Measurements from ENCODE around the gene HVCN1. TPM values are rescaled to one million over a fixed set of nuclear protein-coding genes. Genes with fewer than 3 reads are reported as not detected.

The HVCN1 gene
- polyA plus RNA-seq, 2 of the 4 experiments (the other 2 are of a cell fraction): 0.34 to 1.1 TPM

- Histone ChIP-seq H3K27ac (no peak overlapping the region), H3K4me1 (no peaks in the 10 kb centered on the region), H3K4me3 (no peak overlapping the region), H3K9me3 (no peaks in the 10 kb centered on the region), H3K4me2 (no peak overlapping the region)
- TF ChIP-seq ESRRA (IDR thresholded peaks at IDR 0.05; ENCODE audit: borderline replicate concordance, low read length) (no peak), JUN (IDR thresholded peaks at IDR 0.05) (no peak), TFCP2L1 (CRISPR knock-in tag; IDR thresholded peaks at IDR 0.05) (no peak), HES2 (IDR thresholded peaks at IDR 0.05) (no peak), MYC (IDR thresholded peaks at IDR 0.05; ENCODE audit: borderline replicate concordance, low read length) (no peak), HEYL (CRISPR knock-in tag; IDR thresholded peaks at IDR 0.05) (no peak)
- no peak for ATAC-seq
- WGBS (ENCODE audit: missing lambda C conversion rate): 94% methylated on average over 7 of the region's 7 CpGs
- ChIA-PET POLR2A (no interaction called here), CTCF (interaction anchor here (1.4 kb wide), 1 partner anchor 16 kb away, joined by 3 read pairs; no protein-coding TSS in a partner anchor)
- no peak for DNase-seq (ENCODE audit: low read depth in 1 of 2, low spot score in 1 of 2)
- FAIRE-seq: no peak
Measured at GRCh38 chr12:110647631-110648040, 41.3 kb downstream of the HVCN1 start.

GRCh38 chr12:110641521-110641920 lies 47.4 kb downstream of the HVCN1 start:
- DNase-seq (ENCODE audit: low read depth in 1 of 2, low spot score in 1 of 2) (no peak), FAIRE-seq (no peak), ATAC-seq (no peak)
- 89% methylated on average over 7 of the region's 7 CpGs for WGBS (ENCODE audit: missing lambda C conversion rate)
- Histone ChIP-seq H3K4me2 (no peak overlapping the region), H3K9me3 (no peaks in the 10 kb centered on the region), H3K4me1 (peaks cover 8% of the 10 kb centered on the region; the same call in 1 of the 3 replicates), H3K4me3 (no peak overlapping the region), H3K27ac (no peak overlapping the region)
- TF ChIP-seq ZNF302 (CRISPR knock-in tag; IDR thresholded peaks at IDR 0.05) (no peak), RCOR1 (IDR thresholded peaks at IDR 0.05; ENCODE audit: low read depth, low read length) (no peak), PBX3 (IDR thresholded peaks at IDR 0.05) (no peak), ZSCAN20 (CRISPR knock-in tag; IDR thresholded peaks at IDR 0.05) (no peak), NPAS2 (CRISPR knock-in tag; IDR thresholded peaks at IDR 0.05; ENCODE audit: borderline replicate concordance) (no peak), MAFK (IDR thresholded peaks at IDR 0.05; ENCODE audit: partially characterized antibody) (no peak), CBX2 (IDR thresholded peaks at IDR 0.05; ENCODE audit: borderline replicate concordance, low read depth) (no peak), POLR2A (IDR thresholded peaks at IDR 0.05; ENCODE audit: low read length) (no peak), EHF (CRISPR knock-in tag; IDR thresholded peaks at IDR 0.05) (no peak), KDM5A (IDR thresholded peaks at IDR 0.05) (no peak), USF2 (IDR thresholded peaks at IDR 0.05) (no peak), FOXS1 (CRISPR knock-in tag; IDR thresholded peaks at IDR 0.05) (no peak), ELK1 (IDR thresholded peaks at IDR 0.05; ENCODE audit: low read depth, low read length) (no peak), ATOH8 (CRISPR knock-in tag; IDR thresholded peaks at IDR 0.05; ENCODE audit: low read depth) (no peak), HOXA7 (CRISPR knock-in tag; IDR thresholded peaks at IDR 0.05) (no peak), EP300 (IDR thresholded peaks at IDR 0.05) (no peak), HMGXB4 (CRISPR knock-in tag; IDR thresholded peaks at IDR 0.05; ENCODE audit: borderline replicate concordance) (no peak), E2F6 (IDR thresholded peaks at IDR 0.05; ENCODE audit: borderline replicate concordance, low read depth) (no peak)
- ChIA-PET POLR2A (no interaction called here), CTCF (interaction anchor here (0.6 to 1.1 kb wide), 4 partner anchors 10 to 948 kb away, joined by 3 to 4 read pairs (median 4); partner anchors contain the start of gene TCTN1)
